ENCODE measurements around the gene TAS2R8.

TAS2R8 gene

GRCh38 chr12:10759657-10760056 is 47.4 kb downstream of the TAS2R8 start:
- Histone ChIP-seq H3K4me2 (ENCODE audit: insufficient read depth, low read length, poor library complexity, severe bottlenecking) (no peak overlapping the region), H3K18ac (ENCODE audit: low read length) (no peak overlapping the region), H3K9me3 (replicated peaks in 1 of 2; ENCODE audit: control insufficient read depth in 2 of 2, insufficient read depth in 1 of 2, low read depth in 1 of 2, low read length in 2 of 2) (peaks cover 3 to 4% of the 10 kb centered on the region in 2 donors), H3K79me1 (ENCODE audit: low read depth, low read length) (no peaks in the 10 kb centered on the region), H3K27ac (replicated peaks; ENCODE audit: low read length) (no peak overlapping the region), H4K91ac (ENCODE audit: low read depth, low read length, poor library complexity) (no peak overlapping the region), H2BK15ac (ENCODE audit: low read length) (no peak overlapping the region), H3K4me1 (ENCODE audit: control insufficient read depth in 2 of 2, insufficient read depth in 1 of 2, low read depth in 1 of 2, low read length in 2 of 2) (no peaks in the 10 kb centered on the region), H3K9ac (ENCODE audit: low read depth, low read length, poor library complexity) (no peak overlapping the region), H4K8ac (ENCODE audit: low read depth, low read length) (no peak overlapping the region), H3K23ac (ENCODE audit: low read depth, low read length, poor library complexity) (no peak overlapping the region), H2AFZ (ENCODE audit: low read length) (no peak overlapping the region), H3K27me3 (ENCODE audit: control insufficient read depth in 3 of 3, insufficient read depth in 3 of 3, low read depth in 1 of 3, low read length in 3 of 3) (no peaks in the 10 kb centered on the region), H3K4me3 (ENCODE audit: low read length in 2 of 2) (no peak overlapping the region), H2BK12ac (ENCODE audit: low read length) (no peak overlapping the region), H3K4ac (ENCODE audit: low read length) (no peak overlapping the region), H2BK120ac (ENCODE audit: low read depth, low read length) (no peak overlapping the region), H2BK5ac (ENCODE audit: low read length) (no peak overlapping the region), H3K14ac (ENCODE audit: low read length) (no peak overlapping the region), H2AK5ac (ENCODE audit: low read depth, low read length) (no peak overlapping the region), H3K36me3 (replicated peaks in 1 of 2; ENCODE audit: control insufficient read depth in 2 of 2, insufficient read depth in 2 of 2, low read length in 2 of 2) (no peaks in the 10 kb centered on the region)
- 100% methylated on average over 1 of the region's 2 CpGs for WGBS, 2 donors (ENCODE audit: extremely low coverage in 2 of 2, insufficient read length in 2 of 2, insufficient replicate concordance in 1 of 2)
- no peak for DNase-seq (ENCODE audit: low spot score)

- H3K4ac ChIP-seq (ENCODE audit: low read length): no peak overlapping the region
- H3K23ac ChIP-seq (ENCODE audit: low read depth, low read length, poor library complexity): no peak overlapping the region
- WGBS, 2 donors (ENCODE audit: extremely low coverage in 2 of 2, insufficient read length in 2 of 2, insufficient replicate concordance in 1 of 2): no CpG with 5 or more reads among the region's 4 CpGs
- no peak overlapping the region for H2AK5ac ChIP-seq (ENCODE audit: low read depth, low read length)
- no peak overlapping the region for H3K4me3 ChIP-seq (ENCODE audit: low read length in 2 of 2)
- H2AFZ ChIP-seq (ENCODE audit: low read length): no peak overlapping the region
- peaks cover 3 to 4% of the 10 kb centered on the region in 2 donors for H3K9me3 ChIP-seq (replicated peaks in 1 of 2; ENCODE audit: control insufficient read depth in 2 of 2, insufficient read depth in 1 of 2, low read depth in 1 of 2, low read length in 2 of 2)
- H3K4me1 ChIP-seq (ENCODE audit: control insufficient read depth in 2 of 2, insufficient read depth in 1 of 2, low read depth in 1 of 2, low read length in 2 of 2): no peaks in the 10 kb centered on the region
- H3K79me1 ChIP-seq (ENCODE audit: low read depth, low read length): no peaks in the 10 kb centered on the region
- peaks cover 0 to 12% (median 0%) of the 10 kb centered on the region in 3 experiments for H3K27me3 ChIP-seq (ENCODE audit: control insufficient read depth in 3 of 3, insufficient read depth in 3 of 3, low read depth in 1 of 3, low read length in 3 of 3)
- no peak overlapping the region for H3K4me2 ChIP-seq (ENCODE audit: insufficient read depth, low read length, poor library complexity, severe bottlenecking)
- H4K91ac ChIP-seq (ENCODE audit: low read depth, low read length, poor library complexity): no peak overlapping the region
- no peak overlapping the region for H2BK5ac ChIP-seq (ENCODE audit: low read length)
- H3K27ac ChIP-seq (replicated peaks; ENCODE audit: low read length): no peak overlapping the region
- H4K8ac ChIP-seq (ENCODE audit: low read depth, low read length): no peak overlapping the region
- no peak overlapping the region for H3K18ac ChIP-seq (ENCODE audit: low read length)
- H2BK120ac ChIP-seq (ENCODE audit: low read depth, low read length): no peak overlapping the region
- H3K14ac ChIP-seq (ENCODE audit: low read length): no peak overlapping the region
- no peak overlapping the region for H2BK12ac ChIP-seq (ENCODE audit: low read length)
- H3K36me3 ChIP-seq (replicated peaks in 1 of 2; ENCODE audit: control insufficient read depth in 2 of 2, insufficient read depth in 2 of 2, low read length in 2 of 2): no peaks in the 10 kb centered on the region
- no peak for DNase-seq (ENCODE audit: low spot score)
- no peak overlapping the region for H2BK15ac ChIP-seq (ENCODE audit: low read length)
- H3K9ac ChIP-seq (ENCODE audit: low read depth, low read length, poor library complexity): no peak overlapping the region
Observed at GRCh38 chr12:10756194-10756593, 50.9 kb downstream of the TAS2R8 start.

Small RNA genes within 50 kb of the gene (small RNA-seq; reads per million reads assigned to genes)
- gene PRR4 (ENCODE audit: insufficient read depth): 1.6 reads per million

Data from neuronal stem cell (in vitro differentiated cells).